HG02678 (cell line): ENCODE measurements around the gene WDFY4.

Source experiments
- ATAC-seq: cut with Tn5 transposase; IDR thresholded peaks from one replicate; pipeline ENCODE4 v1.9.1; 2021; ENCODE audit warnings: mild to moderate bottlenecking, moderate library complexity; ENCODE audit not compliant: unreplicated experiment

The WDFY4 gene

DNA sequence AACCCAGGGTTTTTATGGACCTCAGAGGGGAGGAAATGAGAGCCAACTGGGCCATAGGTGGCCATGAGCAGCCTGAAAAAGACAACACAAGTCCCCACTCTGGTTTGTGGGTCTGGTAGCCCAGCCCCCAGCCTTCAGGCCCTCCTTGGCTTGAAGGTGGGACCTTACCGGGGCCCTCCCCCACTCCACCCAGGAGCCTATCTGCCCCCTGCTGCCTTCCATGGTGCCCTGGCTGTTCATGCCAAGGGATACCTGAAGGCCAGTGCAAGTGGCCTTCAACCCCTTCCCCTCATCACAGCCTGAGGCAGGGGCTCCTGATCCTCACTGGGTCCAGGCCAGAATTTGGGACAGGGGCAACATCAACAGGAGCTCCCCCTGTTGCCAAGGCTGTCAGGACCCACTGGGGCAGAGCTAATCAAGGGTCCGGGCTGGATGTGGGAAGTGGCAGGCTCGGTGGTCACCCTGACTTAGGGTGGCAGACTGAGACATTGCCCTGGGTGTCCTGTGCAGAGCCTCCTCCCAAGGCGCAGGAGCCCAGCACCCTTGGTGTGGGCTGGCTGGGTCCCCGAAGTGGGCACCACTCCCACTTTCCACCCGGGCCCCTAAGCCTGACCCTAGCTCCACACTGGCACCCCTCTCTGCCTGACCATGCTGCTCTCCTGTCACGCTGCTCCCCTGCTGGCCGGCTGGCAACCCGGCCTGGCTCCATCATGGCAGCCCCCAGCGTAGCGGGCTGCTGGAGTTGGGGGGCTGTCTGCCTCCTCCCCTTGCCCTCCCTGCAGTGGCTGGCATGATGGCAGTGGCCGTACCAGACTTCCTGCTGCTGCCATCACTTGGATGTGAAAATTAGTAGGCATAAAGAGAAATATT, 6.4 kb downstream of the WDFY4 start:
- no peak for ATAC-seq

DNA sequence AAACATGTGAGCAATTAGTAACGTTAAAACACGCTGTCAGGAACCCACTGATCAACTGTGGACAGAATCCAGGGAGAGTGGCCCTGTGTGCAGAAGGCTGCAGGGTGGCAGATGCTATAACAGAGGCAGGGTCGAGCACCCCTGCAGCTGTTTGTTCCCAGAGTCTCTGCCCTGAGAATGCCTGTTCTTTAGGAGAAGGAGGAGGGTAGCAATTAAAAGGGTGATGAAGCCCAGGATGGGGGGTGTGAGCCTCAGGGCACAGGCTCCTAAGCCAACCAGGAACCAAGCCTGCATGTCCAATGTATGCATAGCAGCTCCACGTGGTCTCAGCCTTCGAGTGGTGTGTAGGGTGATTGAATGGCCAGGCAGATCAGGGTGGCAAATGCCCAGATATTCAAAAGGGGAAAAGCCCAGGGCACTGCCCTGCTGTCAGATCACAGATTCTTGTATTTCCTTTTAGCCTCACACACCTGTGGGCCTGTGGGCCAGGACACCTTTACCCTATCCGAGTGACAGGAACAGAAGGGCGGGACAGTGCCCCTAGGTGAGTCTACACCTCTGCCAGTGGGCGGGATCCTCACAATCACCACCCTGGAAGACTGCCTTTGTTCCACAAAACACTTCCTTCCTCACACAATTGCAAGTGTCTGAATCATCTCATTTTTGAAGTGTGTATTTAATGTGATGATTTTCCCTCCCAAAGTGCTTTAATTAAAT, 7.3 kb downstream of the WDFY4 start:
- no peak for ATAC-seq

DNA sequence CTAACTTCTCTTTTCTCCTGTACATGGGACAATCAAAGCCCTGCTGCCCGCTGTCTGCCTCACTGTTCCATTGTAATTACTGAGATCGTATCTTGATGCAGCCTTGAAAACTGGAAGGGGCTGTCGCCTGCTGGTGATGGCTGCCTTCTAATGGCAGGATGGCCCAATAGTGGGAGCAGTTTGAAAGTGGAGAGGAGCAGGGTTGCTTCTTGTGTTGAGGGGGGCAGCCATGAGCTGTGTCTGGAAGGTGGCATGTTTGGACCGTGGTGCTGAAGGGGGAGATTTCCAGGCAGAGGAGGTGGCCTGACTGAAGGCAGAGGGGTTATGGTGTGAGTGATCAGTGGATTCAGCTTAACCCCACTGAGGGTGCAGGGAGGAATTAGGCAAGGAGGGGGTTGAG, 8.1 kb downstream of the WDFY4 start:
- no peak for ATAC-seq

DNA sequence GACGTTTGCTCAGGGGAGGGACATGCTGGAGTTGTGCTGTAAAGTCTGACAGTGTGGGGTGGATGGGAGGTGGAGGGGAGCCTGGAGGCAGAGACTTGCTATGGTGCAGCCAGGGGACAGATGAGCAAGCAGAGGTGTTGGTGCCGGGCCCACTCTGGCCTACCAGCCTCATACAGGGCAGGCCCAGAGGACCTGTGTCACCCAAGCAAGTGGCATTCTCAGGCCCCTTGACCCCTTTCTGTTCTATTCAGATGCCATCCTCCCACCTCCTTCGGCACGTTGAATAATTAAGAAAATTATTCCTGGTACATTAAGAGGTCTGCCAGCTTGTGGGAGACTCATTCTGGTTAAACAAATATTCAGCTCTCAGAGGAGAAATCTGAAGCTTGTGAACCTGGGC, 8.5 kb downstream of the WDFY4 start:
- no peak for ATAC-seq

DNA sequence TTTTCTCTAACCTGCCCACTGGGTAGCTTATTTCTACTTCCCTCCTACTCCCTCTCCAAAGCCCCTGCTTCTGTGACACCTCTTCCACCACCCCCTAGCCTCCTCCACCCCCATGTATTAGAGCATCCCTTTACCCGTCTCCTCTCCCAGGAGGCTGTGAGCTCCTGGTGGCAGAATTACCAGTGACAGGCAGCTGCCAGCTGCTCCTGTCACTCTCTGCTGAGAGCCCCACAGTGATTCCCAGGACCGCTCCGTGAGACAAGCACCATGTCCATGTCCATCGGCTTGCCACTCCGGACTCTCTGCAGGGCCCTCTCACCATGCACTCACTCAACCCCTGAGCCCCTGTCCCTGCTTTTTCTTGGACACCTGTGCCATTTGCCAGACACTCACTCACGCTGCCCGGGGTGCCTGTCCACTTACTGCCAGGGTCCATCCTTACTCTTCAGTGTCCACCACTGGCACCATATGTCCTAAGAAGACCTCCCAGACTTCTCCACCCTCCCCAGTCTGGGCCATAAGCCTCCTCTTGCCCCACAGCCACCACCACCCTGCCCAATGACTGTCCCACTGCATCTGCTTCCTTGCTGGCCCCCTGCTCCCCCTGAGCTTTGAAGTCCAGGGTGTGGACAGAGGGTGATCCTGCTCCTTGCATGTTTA, 9.8 kb downstream of the WDFY4 start:
- no peak for ATAC-seq

DNA sequence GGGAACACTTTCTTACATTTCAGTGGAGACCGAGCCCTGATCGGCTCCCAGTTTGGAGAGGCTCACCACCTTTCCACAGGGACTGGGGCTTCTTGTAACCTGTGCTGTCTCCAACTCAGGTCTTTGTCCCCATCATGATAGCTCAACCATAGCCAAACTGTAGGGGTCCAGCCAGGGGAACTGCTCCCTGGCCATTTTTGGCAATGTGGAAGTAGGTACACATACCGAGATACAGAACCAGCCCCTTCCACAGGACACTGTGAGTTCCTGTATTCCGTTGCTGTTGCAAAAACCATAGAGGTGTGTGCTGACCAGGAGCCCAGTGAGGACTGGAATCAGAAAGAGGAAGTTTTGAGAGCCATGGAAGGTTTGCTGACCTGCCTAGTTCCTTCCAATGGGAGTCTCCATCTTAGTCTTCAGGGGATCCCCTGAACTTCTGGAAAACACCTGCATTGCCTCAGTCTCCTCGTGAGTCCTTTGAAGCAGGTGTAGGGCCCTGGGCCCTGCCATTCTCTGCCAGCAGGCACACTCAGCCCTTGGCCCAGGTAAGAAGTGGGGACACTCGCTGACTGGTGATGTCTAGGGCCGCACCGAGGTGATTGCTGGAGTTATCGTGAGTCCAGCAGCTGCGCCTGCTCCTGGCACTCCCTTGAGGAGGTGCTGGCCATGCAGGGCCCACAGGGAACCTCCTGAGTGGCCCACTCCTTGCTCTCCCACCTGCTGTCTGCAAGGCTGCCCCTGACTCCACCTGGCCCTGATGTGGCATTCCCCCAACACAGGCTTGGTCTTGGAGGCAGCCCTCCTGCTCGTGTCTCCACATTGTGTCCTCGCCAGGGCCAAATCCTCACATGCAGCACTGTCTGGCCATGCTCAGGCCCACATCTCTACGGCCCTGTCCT, 11.2 kb downstream of the WDFY4 start:
- ATAC-seq = no peak

DNA sequence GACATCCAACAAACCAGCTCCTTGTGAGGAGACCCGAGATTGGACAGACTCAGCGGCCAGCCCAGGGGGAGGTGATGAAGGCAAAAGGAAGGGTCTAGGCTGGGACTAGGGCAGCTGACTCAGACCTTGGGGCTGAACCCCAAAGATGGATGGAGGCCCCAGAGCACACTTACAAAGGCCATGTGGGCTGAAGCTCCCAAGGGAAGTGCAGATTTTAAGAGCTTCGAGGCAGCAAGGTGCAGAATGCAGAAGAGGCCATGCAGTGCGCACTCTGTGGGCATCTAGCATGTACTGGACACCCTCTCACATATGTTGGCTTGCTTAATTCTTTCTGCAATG, 11.8 kb downstream of the WDFY4 start:
- no peak for ATAC-seq

DNA sequence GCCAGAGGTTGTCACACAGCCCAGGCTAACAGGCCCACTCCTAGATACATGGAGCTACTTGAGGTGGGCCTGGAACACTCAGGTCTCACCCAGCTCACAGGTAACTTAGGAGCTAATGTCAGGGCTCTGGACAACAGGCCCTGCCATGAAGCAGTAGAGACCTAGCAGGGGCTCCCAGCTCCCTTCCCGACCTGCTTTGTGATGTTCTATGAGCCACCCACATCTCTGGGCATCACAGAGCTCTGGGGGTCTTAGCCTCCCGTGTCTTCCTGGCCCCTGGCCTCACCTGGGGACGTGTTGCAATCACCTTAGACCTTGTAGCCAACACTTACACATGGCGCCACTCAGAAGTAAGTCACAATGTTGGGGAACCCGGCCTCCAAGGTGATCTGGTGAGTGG, 12.4 kb downstream of the WDFY4 start:
- no peak for ATAC-seq

DNA sequence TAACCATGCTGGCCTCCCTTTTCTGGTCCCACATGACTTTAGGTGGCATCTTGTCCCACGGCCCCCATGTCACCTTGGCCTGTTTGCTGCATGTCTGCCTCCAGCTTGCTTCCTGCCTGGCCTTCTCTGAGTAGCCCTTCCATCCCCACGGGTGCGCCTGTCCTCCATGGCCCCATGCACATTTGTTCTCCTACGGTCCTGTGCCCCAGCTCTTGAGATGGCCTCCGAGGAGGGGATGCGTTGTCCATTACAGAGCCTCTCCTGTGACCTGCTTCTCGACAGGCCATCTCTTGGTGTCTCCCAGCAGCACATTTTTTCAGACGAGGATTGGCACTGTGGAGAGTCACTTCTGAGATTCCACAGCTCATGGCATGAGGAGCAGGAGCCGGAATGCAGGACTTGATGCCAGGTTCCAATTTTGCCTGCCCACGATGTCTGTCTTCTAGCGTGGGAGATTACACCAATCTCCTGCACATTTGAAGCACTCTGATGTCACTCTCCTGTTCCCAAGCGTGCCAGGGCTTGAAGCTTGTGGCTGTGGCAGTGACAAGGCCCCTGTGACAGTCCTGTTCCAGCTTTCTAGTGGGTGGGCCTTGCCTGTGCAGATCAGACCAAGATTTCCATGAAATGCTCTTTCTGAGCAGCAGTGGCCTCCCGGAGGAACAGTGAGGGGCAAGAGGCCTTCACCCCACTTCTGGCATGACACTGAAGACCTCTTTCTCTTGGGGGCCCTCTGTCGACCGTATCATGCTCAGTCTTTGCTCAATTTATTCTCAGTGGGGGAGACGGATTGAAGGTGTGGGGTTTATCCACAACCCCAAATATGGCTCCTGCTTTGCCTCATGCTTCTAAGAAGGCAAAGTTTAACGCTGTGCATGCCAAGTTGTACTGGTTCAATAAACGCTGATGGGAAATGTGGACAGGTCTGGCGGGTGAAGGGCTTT, 13.4 kb downstream of the WDFY4 start:
- ATAC-seq = no peak

DNA sequence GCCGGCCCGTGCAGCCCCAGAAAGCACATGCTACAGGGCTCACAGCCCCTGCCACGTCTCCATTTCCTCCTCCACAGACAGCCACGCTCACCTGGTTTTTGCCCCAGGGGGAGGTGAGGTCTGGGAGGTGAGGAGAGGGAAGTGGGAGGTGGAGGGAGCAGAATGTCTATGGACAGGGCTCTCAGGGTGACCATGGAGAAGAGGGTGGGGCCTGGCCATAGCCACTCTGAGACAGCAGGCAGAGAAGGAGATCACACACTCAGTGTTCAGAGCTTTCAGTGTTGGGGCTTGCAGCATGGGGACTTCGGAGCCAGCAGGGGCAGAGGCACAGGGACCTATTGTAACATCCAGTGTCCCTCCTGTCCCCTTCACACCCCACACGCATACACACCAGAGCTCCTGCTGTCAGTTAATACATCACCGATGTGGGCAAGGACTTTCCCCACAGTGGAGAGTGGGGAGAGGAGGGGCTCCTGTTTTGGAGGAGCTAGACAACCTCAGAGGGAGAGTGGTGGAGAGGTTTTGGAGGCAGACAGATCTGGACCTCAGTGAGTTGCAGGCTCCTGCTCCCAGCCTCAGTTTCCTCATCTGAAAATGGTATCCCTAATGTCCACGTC, 14.4 kb downstream of the WDFY4 start:
- peak; percentile 70 for ATAC-seq

DNA sequence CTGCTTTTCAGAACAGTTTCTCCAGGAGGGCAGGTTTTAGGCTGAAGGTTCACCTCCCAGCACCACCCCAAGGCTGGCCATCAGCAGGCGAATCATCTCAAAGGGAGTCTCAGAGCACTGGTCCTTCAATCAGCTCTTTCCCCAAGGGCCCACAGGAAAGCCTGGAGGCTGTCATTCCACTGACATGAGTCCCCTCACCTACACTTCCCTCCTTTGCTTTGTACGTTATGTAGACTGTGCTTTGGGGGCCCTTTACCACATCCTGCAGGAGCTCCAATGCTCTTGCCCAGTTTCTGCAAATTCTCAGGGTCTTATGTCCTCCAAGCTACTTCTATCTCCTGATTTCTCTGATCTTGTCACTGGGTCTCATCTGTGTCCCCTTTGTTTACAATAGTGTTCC, 15.4 kb downstream of the WDFY4 start:
- no peak for ATAC-seq

DNA sequence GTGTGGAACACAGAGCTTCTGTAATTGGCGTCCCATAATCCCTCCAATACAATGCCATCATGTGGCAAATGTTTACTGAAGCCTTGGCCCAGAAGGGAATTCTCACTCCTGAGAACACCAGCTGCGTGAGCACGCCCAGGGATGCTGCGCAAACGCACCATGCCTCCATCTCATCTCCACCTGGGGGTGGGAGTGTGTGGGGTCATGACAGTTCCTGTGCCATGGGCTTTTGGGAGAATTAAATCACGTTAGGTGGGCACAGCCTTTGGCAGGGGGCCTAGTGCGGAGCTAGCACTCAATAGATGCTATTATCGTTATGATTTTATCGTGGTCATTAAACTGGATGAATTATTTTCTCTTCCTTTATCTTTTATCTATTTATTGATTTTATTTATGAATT, 15.8 kb downstream of the WDFY4 start:
- ATAC-seq = no peak

DNA sequence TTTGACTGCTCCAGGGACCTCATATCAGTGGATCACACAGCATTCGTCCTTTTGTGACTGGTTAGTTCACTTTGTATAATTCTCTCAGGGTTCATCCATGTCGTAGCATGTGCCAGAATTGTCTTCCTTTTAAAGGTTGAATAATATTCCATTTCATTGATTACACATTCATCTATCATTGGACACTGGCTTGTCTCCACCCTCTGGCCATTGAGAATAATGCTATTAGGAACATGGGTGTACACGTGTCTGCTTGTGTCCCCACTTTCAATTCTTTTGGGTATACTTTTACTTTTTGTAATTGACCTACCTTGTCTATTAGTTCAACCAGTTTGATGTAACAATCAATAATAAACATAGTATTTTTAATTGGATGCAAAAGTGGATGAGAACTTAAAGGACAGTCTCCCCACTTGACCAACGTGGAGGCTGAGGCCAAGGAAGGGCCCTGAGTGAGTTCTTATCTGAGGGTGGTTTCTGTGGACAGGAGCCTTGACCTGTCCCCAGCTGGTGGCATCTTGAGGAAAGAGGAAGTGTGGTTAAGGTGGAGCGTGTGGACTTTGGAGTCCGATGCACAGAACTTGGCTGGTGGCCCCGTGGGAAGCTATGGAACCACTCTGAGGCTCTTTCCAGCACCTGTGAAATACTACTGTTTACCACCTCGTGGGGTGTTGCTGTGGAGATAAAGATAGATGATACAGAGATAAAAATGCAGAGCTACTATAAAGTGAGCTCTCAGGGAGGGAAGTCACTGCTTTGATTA, 16.6 kb downstream of the WDFY4 start:
- no peak for ATAC-seq

DNA sequence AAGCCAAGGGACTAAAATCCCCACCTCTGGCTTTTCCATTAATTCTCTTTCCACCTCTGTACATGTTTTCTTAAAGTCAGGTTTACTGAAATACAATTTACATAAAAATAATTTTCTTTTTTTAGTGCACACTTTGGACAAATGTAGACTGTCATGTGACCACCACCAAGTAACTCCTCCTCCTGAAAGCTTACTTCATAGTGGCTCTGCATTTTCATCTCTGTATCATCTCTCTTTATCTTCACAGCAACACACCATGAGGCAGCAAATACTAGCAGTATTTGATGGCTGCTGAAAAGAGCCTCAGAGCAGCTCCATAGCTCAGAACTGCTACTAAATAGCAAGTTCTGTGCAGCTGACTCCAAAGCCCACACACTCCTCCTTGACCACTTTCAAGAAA, 17.3 kb downstream of the WDFY4 start:
- ATAC-seq = no peak

DNA sequence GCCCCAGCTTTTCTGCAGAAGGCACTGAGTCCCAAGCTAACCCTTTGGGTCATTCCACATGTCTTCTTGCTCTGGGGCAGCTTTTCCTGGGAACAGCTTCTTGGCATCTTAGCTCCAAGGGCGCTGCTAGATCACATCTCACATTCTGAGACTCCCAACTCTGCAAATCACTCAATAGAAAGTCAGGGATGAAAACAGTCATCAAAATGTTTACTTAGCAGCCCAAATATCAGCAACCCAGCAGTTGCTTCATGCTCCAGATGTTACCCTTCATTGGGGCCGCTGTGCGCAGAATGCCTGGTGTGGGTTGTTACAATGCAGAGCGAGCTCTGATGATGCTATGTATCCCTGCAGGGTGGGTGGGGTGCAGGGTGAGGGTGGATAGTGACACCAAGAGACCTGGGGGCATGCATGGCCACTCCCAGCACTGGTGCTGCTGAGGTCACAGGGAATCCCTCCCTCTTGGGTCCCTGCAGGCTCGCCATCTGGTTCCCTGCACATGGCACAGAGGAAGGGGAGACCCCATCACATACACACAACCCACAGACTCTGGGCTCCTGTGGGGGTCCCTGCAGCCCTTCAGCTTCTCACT, 19.0 kb downstream of the WDFY4 start:
- no peak for ATAC-seq

DNA sequence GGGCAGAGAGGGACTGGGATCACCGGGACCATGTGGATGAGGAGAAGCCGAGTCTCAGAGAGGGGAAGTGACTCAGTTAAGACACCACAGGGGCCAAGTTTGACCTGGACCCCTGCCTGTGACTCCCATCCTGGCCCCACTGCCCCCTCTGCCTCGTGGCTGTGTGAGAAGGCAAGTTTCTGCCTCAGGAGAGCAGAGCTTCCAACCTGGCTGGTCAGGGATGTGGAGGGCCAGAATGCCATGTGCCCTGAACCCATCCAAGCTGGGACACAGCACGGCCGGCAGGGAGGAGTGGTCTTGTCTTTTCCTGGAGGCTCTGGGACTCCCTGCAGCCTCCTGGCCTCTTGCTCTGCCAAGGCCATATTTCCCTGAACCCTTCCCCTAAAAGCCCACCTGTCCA, 19.5 kb downstream of the WDFY4 start:
- ATAC-seq = no peak

DNA sequence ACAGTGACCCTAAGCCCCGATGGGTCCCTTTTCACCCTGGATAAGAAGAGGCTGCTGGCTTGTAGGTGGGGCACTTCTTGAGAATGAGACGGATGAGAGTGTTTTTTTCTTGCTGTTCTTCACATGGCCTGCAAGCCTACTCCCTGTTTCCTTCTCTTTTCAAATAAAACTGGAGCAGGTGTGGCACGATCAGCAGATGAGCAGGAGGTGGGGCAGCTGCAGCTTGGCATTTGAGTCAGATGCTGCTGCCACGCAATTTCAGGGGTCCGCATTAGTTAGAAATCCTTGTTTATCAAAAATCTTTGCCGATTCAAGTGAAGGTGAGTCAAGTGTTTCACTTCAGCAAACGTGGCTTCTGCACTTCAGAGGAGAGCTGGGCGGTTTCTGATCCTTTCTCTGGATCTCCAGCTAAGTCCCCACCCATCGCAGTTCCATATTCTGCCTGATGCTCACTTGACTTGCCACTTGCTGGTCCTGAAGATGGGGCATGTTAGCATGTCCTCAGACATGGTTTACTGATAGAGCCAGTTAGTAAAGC, 20.8 kb downstream of the WDFY4 start:
- ATAC-seq = no peak

DNA sequence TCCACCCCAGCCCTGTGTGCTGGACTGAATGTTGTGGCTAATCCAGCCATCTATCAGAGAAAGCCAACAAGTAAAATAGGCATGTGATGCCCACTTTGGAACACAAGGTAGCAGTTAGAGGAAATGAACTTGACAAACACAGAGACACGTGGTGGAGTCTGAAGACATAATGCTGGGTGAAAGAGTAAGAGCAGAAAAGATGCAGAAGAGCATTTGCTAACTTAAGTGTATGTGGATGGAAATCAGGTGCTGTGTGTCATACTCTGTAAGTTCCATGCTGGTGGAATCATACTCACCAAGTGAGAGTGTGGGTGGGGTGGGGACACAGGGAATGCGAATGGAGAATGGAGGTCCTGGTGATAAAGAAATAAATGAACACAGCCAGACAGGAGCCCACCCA, 22.8 kb downstream of the WDFY4 start:
- no peak for ATAC-seq
